Mesenteric fat pad (tissue), 1 donor: ENCODE results near the gene DIAPH1. TPM values are rescaled to one million over a fixed set of nuclear protein-coding genes. Genes with fewer than 3 reads are reported as not detected.

ENCODE experiments used
- DNase-seq: peaks from one replicate; pipeline ENCODE4 v3.0.0-alpha.2; 2020; ENCODE audit warnings: low spot score
- total RNA-seq: library from RNA; stranded (reverse); fragmentation: NEBNext Ultra II Directional; extraction: Animal tissue kit (Norgen Biotek cat#: 25700); gene quantifications from one replicate; pipeline ENCODE4 v1.2.1, GENCODE V29; 2021
- donor health status: DM: yes; HTN: yes; CAD: no.

The DIAPH1 gene
- total RNA-seq, 1 donor from 2014 or later, result 49.5 TPM

DNA sequence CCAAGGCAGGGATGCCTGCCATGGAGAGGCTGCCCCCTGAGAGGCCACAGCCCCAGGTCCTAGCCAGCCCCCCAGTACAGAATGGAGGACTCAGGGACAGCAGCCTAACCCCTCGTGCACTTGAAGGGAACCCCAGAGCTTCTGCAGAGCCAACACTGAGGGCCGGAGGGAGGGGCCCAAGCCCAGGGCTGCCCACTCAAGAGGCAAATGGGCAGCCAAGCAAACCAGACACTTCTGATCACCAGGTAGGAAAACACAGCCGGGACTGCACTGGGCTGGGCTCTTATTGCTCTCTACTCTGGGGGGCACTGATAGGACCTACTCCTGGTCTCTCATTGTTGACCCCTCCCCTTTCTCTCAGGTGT, 21.2 kb upstream of the DIAPH1 start:
- DNase-seq, result no peak

- DNase-seq, result no peak
Observed at GRCh38 chr5:141639357-141640050, 20.7 kb upstream of the DIAPH1 start.

DNA sequence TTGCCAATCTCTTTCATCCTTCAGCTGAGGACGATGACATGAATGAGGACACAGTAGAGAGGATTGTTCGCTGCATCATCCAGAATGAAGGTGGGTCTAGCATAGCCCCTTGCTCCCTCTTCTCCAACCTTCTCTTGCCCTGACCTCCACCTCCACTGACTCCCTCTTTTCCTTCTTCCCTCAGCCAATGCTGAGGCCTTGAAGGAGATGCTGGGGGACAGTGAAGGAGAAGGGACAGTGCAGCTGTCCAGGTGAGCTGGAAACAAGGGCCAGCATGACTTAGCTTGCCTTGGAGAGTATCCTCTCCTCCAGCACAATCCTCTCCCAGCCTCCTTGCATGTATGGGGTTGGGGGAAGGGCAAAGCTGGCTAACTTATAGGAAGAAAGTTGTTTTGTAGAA, 20.0 kb upstream of the DIAPH1 start:
- DNase-seq, result no peak

DNA sequence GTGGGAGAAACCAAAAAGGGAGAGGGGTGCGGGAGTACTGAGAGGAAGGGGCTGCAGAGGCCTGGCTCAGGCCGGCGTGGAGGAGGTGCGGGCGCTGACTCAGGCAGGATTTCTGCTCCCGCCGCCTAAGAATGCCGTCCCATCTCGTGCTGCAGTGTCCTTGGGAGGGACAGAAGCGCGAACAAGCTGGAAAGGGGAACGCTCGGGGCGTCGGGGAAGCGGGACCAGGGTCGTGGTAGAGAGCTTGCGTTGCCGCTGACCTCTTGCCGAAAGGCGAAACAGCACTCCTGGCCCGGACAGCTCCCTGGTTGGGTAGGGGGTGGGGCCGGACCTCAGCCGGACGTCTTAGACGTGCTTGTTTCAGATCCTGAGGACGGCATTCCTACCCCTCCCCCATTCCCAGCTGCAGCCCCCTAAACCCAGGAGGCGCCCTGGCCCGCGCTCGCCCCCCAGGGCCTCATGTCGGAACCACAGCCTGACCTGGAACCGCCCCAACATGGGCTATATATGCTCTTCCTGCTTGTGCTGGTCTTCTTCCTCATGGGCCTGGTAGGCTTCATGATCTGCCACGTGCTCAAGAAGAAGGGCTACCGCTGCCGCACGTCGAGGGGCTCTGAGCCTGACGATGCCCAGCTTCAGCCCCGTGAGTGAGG, 19.1 kb upstream of the DIAPH1 start:
- no peak for DNase-seq

DNA sequence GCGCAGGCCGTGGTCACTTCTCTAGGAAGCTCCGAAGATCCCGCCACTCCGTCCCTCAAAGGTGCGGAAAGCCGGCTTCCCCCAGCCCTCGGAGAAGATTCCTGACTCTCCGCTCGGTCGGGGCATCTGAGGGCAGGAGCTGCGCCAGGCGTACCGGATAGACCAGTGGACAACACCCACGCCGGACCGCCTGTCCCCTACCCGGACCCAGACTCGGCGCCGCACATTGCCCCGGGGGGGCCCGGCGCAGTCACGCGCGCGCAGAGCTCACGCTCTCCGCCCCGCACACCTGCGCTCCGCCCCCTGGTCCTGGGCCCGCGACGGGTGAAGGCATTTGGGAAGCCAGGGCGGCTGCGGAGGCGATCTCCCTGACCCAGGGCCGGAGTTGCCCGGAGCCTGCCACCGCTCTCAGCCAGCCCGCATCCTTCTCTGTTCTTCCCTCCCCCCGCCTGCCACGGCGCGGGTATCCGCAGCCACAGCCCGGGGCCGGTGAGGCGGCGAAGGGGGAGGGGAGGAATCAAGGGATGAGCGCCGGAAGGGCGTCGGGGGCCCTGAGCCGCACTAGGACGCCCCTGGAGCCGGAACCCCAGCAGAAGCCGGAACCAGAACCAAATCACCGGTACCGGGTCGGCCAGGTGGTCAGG, 18.4 kb upstream of the DIAPH1 start:
- DNase-seq, result no peak

- peak; percentile 99 for DNase-seq
Observed at GRCh38 chr5:141636413-141637122, 17.8 kb upstream of the DIAPH1 start, which contains the start of the genes HDAC3 and RELL2. Gene HDAC3 (minus strand): TSS chr5:141636849. CDS start chr5:141636790, 59 bp downstream. Gene RELL2 (plus strand): TSS chr5:141636997. CDS start chr5:141638226, 1,229 bp downstream.

DNA sequence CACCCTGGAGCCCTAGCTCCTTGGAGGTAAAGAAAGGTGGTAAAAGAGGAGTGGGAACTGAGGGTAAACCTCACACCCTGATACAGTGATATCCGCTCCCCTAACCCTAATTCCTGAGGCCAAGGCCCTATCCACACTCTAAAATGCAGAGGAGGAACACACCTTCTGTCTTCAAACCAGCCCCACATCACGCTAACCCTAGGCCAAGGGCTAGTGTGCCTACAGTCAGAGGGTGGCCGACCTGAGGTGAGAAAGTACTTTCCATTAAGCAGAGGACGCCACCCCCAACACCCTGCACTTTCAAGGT, 17.3 kb upstream of the DIAPH1 start:
- DNase-seq, result no peak

- no peak for DNase-seq
Observed at GRCh38 chr5:141635646-141636045, 16.8 kb upstream of the DIAPH1 start.

- DNase-seq, result no peak
Observed at GRCh38 chr5:141634720-141635119, 15.9 kb upstream of the DIAPH1 start.

DNA sequence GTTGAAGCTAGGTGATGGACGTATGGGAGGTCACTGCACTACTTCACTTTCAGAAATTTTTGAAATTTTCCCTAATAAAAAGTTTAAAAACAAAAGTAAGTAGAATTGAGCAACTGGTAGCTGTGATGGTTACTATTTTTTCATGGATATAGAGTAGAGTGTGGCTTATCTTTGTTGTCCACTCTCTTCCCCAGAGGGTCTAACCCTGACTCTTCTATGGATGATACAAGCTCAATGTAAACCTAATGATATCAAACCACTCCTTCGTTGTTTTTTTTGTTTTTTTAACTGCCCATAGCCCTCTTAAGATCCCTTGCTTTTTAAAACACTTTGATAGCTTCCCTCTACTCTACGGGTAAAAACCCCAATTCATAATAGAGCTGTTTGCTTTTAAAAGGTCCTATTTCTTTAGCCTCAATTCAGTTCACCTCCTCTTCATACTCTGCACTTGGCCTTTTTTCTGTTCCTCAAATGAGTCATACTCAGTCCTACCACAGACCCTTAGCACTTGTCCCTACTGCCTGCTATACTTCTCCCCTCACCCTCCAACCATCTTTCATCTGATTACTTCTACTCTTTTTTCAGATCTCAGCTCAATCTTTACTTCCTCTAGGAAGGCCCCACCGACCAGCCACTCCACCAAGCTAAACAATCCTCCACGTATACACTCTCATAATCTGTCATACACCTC, 15.2 kb upstream of the DIAPH1 start:
- DNase-seq, result no peak

DNA sequence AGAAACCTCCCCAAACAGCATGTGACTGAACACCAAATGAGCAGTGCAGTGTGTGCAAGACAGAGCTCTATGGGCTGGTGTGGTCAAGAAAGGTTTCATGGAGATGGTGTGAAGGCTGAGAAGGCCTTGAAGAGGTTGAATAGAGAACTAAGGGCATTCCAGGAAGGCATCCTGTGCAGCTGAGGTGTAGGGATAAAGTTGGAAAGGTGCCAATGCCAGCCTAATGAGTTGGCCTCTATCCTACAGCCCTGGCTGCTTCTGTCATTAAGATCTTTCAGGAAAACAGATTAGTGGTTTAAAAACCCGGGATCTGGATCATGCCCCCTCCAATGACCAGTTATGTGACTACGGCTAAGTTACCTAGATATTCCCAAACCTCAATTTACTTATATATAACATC, 13.8 kb upstream of the DIAPH1 start:
- DNase-seq, result no peak

DNA sequence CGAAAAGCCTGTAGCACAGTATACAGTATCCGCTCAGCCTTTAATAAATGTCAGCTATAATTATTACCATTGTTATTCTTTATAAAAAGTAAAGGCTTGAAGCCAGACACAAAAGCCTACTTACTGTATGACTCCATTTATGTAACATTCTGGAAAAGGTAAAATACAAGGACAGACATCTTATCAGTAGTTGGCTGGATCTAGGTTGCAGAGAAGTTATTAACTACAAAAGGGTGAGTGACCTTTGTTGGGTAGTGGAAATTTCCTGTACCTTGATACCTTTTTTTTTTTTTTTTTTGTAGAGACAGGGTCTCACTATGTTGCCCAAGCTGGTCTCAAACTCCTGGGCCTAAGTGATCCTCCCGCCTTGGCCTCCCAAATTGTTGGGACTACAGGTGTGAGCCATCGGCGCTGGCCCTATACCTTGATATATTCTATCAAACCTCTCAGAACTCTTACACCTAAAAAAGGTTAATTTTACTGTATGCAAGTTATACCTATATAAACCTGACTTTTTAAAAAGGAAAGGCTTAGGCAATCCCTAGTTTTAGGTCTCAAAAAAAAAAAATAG, 11.9 kb upstream of the DIAPH1 start:
- no peak for DNase-seq

GRCh38 chr5:141628175-141628788, 9.5 kb upstream of the DIAPH1 start:
- no peak for DNase-seq

- DNase-seq, result no peak
Observed at GRCh38 chr5:141623611-141624010, 4.8 kb upstream of the DIAPH1 start.

- no peak for DNase-seq
Observed at GRCh38 chr5:141623186-141623585, 4.4 kb upstream of the DIAPH1 start.

DNA sequence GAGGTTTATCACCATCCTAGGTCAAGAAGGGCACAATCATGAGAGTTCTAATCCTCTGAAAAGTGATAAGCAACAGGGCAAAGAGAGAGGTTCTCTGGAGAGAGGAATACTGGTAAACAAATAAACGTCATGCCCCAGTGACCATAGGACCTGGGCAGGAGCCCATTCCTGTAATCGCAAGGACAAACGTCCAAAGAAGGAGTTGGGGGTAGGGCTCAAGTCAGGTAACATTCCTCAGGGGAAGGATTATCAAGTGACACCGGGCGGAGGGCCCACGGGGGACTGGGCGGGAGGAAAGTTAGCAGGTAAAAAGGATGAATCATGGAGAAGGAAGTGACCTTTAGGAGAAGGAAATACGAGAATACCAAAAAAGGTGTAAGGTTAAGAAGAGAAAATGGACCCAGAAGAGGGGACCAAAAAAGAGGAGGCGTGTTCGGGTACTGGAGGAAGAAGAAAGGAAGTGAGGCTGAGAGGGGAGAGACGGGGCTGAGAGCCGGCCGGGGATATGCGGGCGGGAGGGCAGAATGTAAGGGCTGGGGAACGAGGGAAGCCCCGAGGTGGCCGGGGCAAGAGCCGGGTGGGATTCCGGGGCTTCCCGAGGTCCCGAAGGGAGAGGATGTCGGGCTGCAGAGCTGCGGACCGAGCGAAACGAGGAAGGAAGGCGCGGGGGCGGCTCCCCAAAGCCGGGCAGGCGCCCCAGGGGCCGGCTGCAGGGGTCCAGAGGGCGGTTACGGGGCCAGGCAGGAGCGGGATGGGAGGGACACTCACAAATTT, 583 bp downstream of the DIAPH1 start:
- no peak for DNase-seq

DNA sequence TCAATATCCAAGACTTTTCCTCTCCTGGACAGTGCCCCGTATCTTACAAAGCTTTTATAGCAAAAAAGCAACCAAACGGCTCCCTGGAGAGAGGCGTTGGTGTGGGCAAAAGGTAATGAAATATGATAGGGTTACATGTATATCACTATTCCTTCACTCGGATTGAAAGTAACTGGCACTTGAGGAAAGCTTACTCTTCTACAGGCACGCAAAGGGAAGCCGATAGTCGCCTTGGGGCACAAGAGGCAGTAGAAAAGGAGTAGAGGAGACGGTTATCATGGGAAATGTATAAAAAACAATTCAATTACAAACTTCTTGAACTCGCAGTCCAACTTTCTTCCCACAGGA, 1.1 kb downstream of the DIAPH1 start:
- no peak for DNase-seq

GRCh38 chr5:141617128-141617527, 1.7 kb downstream of the DIAPH1 start:
- no peak for DNase-seq

- DNase-seq, result no peak
Observed at GRCh38 chr5:141615991-141616720, 2.6 kb downstream of the DIAPH1 start.
